AG10803 (cell line): Measurements from ENCODE around the gene HAUS6.
A peak's percentile ranks its signal among the peaks of the same experiment; 100 is the strongest.
"Not testable (repeated sequence)": the region's sequence is repeated elsewhere in the genome, so short reads cannot be mapped to it uniquely, and the experiment has no call there.

Experiments
- DNase-seq: peaks from one replicate; pipeline ENCODE4 v3.0.0; 2010; ENCODE audit warnings: low read depth
- H3K4me3 ChIP-seq: 2 replicates; pipeline ENCODE4 v1.5.1; 2011; ENCODE audit warnings: mild to moderate bottlenecking, low read length, control low read depth
- CTCF ChIP-seq: conservative IDR thresholded peaks from 2 replicates; pipeline ENCODE4 v1.5.1; 2011; ENCODE audit warnings: mild to moderate bottlenecking, low read length, control low read depth, inconsistent platforms

The HAUS6 gene

GRCh38 chr9:19117039-19117716 lies 14.5 kb upstream of the HAUS6 start:
- TF ChIP-seq CTCF: no peak
- DNase-seq: no peak
- H3K4me3 ChIP-seq: no peak overlapping the region

DNA sequence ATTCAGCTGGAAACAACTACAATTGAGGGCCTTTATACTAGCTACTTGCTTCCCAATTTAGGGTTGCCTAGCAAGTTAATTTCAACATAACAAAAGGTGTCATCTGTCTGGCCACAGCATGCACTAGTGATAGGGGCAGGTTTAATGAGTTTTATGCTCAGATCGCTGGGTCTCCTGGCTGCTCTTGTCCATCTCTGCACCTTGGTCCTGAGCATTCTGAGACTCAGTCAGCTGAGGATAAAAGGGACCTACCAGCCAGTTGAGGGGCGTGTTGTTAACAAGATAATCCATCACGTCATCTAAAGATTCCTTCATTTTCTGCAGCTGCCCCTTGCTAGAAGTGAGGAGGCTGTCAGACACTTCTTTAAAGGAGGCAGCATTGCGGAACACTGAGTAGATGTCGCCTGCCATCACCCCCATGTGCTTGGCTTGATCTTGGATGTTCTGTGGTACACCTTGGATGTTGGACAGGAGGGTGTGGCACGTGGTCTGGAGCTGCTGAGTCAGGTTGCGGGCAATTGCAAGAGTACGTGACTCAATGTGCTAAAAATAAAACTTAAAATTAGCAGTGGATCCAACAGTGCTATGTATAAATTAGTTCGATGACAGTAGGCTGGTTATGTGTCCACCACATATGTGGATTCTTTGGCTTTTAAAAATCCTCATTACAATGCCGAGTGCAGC lies 13.5 kb upstream of the HAUS6 start:
- peak; percentile 86 for DNase-seq
- no peak for TF ChIP-seq CTCF
- no peak overlapping the region for H3K4me3 ChIP-seq

DNA sequence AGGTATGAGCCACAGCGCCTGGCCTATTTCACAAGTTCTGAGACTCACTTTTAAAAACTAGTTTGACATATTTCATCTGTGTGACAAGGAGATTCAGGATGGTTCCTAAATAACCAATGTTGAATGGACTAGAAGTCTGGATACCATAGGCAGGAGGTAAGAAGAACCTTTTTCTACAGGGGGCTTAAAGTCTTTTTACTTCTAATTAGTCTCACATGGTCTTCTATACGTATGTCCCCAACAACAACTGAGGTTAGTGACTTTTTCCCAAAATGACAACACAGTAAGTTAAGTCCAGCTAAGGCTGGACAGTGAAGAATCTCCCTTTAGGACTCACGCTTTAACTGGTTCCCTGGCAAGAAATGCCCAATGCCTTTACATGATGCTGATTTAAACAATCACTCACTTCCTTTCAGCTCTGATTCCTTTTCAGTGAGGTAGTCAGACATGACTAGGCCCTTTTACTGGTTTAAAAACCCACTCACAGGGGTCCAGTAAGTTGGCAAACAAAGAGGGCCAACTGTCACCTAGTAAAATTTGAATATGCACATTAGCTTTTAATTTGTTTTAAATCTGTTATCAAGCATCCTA lies 12.1 kb upstream of the HAUS6 start:
- no peak for TF ChIP-seq CTCF
- no peak overlapping the region for H3K4me3 ChIP-seq
- no peak for DNase-seq

DNA sequence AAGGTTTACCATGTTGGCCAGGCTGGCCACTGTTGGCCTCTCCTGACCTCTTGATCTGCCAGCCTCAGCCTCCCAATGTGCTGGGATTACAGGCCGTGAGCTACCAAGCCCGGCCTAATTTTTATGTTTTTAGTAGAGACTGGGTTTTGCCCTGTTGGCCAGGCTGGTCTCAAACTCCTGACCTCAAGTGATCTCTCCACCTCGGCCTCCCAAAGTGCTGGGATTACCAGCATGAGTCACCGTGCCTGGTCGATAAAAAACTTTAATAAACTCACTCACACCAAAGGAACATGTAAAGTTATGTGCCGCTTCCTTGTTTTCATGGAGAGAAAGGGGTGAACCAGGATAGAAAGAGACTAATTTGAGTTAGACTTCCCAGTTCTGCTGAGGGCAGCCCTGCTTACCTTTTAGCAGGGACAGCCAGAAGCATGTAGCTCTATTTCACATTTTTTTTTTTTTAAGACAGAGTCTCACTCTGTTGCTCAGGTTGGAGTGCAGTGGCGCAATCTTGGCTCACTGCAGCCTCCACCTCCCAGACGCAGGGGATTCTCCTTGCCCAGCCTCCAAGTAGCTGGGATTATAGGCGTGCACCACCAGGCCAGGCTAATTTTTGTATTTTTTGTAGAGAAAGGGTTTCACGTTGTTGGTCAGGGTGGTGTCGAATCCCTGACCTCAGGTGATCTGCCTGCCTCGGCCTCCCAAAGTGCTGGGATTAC lies 11.4 kb upstream of the HAUS6 start:
- no peak for DNase-seq
- no peak overlapping the region for H3K4me3 ChIP-seq
- TF ChIP-seq CTCF: no peak

DNA sequence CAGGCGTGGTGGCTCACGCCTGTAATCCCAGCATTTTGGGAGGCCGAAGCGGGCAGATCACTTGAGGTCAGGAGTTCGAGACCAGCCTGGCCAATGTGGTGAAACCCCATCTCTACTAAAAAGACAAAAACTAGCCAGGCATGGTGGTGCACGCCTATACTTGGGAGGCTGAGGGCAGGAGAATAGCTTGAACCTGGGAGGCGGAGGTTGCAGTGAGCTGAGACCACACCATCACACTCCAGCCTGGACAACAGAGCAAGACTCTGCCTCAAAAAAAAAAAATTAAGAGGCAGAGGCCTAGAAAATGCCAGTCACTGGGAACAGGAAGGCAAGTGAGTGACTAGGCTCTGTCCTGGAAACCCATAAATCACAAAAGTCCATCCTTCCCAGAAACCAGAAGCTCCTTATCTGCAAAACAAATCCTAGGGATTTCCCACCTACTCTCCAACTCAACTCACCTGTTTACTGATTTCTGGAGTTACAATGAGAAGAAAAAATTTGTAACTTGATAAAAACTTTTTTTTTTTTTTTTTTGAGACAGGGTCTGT lies 10.4 kb upstream of the HAUS6 start:
- not testable (repeated sequence) for DNase-seq, H3K4me3 ChIP-seq

DNA sequence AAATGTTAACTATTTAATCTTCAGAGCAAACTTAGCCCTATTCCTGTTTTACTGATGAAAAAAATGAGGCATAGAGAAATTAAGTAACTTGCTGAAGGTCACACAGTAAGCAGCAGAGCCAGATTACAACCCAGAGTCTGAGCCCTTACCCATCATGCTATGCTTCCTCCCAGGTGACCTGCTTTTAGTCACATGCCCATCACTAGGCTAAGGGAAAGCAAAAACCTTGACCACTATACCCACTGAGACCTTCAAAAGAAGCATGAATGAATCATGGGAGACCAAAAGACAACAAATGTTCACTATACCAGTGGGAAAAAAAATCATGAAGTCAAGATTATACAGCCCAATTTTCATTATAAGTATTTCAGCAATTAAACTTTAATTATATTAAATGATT lies 5.3 kb upstream of the HAUS6 start:
- H3K4me3 ChIP-seq: no peak overlapping the region
- no peak for DNase-seq
- no peak for TF ChIP-seq CTCF

DNA sequence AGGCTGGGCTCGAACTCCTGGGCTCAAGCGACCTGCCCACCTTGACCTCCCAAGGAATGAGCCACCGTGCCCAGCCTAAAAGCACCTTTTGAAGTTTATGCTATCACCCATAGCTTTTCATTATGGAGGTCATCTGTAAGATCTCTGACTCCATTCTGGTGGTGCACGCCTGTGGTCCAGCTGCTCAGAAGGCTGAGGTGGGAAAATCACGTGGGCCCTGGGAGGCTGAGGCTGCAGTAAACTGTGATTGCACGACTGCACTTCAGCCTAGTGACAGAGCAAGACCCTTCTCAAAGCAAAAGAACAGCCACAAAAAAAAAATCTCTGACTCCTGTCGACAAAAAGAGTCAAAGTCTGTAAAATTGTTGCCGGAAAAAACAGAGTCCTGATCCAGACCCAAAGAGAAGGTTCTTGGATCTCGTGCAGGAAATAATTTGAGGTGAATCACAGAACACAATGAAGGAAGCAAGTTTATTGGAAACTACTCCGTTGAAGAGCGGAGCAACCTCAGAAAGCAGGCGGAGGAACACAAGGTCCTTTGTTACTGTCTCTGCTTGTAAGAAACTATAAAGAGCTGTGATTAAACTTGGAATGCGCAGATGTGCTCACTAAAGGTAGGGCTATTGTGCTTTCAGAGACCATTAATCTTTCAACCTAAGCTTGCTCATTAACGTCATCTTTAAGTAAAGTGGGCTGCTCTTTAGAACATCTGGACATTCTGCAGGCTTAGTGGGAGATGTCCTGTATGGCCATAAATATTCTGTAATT lies 2.0 kb upstream of the HAUS6 start:
- DNase-seq: peak; percentile 64
- no peak for TF ChIP-seq CTCF
- H3K4me3 ChIP-seq: no peak overlapping the region
